ENCODE measurements around the gene PMS1. TPM values are rescaled to one million over a fixed set of nuclear protein-coding genes. Genes with fewer than 3 reads are reported as not detected.

Gene PMS1
- total RNA-seq, 2 donors from 2014 or later, result 7.6 to 27.6 TPM

- Histone ChIP-seq H3K36me3 (peaks cover 5% of the 10 kb centered on the region), H3K4me1 (ENCODE audit: control insufficient read depth in 1 of 2, low read depth in 2 of 2) (no peaks in the 10 kb centered on the region), H3K4me3 (no peak overlapping the region), H3K27me3 (replicated peaks; ENCODE audit: insufficient read depth) (no peaks in the 10 kb centered on the region), H3K27ac (no peak overlapping the region), H3K9me3 (no peaks in the 10 kb centered on the region)
- TF ChIP-seq, protein P1, sequence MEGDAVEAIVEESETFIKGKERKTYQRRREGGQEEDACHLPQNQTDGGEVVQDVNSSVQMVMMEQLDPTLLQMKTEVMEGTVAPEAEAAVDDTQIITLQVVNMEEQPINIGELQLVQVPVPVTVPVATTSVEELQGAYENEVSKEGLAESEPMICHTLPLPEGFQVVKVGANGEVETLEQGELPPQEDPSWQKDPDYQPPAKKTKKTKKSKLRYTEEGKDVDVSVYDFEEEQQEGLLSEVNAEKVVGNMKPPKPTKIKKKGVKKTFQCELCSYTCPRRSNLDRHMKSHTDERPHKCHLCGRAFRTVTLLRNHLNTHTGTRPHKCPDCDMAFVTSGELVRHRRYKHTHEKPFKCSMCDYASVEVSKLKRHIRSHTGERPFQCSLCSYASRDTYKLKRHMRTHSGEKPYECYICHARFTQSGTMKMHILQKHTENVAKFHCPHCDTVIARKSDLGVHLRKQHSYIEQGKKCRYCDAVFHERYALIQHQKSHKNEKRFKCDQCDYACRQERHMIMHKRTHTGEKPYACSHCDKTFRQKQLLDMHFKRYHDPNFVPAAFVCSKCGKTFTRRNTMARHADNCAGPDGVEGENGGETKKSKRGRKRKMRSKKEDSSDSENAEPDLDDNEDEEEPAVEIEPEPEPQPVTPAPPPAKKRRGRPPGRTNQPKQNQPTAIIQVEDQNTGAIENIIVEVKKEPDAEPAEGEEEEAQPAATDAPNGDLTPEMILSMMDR (IDR thresholded peaks at IDR 0.05), result no peak
- ATAC-seq (ENCODE audit: insufficient number of reproducible peaks, low FRiP score, low read depth) (no peak), DNase-seq (ENCODE audit: low spot score) (no peak)
These were observed 14.2 kb downstream of the PMS1 start for GRCh38 chr2:189798312-189799029.

- Histone ChIP-seq H3K27me3 (replicated peaks; ENCODE audit: insufficient read depth) (no peaks in the 10 kb centered on the region), H3K9me3 (no peaks in the 10 kb centered on the region), H3K4me1 (ENCODE audit: control insufficient read depth in 1 of 2, low read depth in 2 of 2) (no peaks in the 10 kb centered on the region), H3K4me3 (no peak overlapping the region), H3K36me3 (peaks cover 2% of the 10 kb centered on the region), H3K27ac (no peak overlapping the region)
- TF ChIP-seq, protein P1 (IDR thresholded peaks at IDR 0.05), result no peak
- ATAC-seq (ENCODE audit: insufficient number of reproducible peaks, low FRiP score, low read depth) (no peak), DNase-seq (ENCODE audit: low spot score) (no peak)
These were observed 14.7 kb downstream of the PMS1 start for GRCh38 chr2:189799030-189799331.

DNA sequence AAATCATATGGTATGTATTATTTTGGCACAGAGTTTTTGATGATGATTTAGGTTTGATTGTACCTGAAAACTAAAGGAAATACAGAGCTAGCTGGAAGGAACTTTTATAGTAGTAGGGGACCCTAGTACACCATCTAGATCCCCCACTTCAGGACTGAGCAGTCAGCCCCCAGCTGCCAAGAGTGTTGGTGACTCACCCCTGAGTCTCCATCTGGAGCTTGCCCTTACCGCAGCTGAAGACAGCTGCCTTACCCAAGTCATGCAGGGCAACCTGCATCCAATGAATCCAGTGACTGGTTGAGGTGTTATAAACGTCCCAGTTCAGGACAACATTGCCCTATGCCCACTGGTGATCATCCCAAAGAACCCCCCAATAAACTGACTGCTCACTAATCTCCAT lies 15.3 kb downstream of the PMS1 start:
- TF ChIP-seq, protein P1 (IDR thresholded peaks at IDR 0.05), result no peak
- Histone ChIP-seq H3K27me3 (replicated peaks; ENCODE audit: insufficient read depth) (no peaks in the 10 kb centered on the region), H3K27ac (no peak overlapping the region), H3K9me3 (no peaks in the 10 kb centered on the region), H3K4me3 (no peak overlapping the region), H3K4me1 (ENCODE audit: control insufficient read depth in 1 of 2, low read depth in 2 of 2) (no peaks in the 10 kb centered on the region), H3K36me3 (no peaks in the 10 kb centered on the region)
- ATAC-seq (ENCODE audit: insufficient number of reproducible peaks, low FRiP score, low read depth), result no peak
- no peak for DNase-seq (ENCODE audit: low spot score)

DNA sequence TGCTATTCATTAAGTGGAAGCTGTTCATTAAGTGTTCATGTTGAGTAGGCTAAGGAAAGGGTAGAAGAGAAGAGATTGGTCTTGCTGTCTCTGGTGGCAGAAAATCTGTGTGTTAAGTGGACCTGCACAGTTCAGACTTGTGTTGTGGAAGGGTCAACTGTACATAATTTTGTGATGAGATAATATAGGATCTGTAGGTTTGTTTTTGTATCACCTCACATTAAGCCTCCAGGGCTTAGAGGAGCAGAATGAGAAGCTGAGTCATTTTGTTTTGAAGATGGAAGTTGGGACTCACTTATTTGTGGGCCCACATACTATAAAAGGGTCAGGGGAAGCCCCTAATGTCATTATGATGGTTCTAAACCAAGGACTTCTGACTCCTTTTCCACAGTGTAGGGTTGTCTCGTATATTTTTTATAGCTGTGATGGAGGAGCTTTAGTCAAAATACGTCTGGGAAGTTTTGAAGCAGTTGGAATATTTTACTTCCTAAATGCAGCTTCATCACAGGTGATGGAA lies 18.2 kb downstream of the PMS1 start:
- no peaks in the 10 kb centered on the region for H3K9me3 ChIP-seq
- TF ChIP-seq, protein P1 (IDR thresholded peaks at IDR 0.05), result no peak
- ATAC-seq (ENCODE audit: insufficient number of reproducible peaks, low FRiP score, low read depth) (no peak), DNase-seq (ENCODE audit: low spot score) (no peak)
- H3K27me3 ChIP-seq (replicated peaks; ENCODE audit: insufficient read depth), result no peaks in the 10 kb centered on the region
- H3K36me3 ChIP-seq, result peaks cover 4% of the 10 kb centered on the region
- no peaks in the 10 kb centered on the region for H3K4me1 ChIP-seq (ENCODE audit: control insufficient read depth in 1 of 2, low read depth in 2 of 2)
- no peak overlapping the region for H3K4me3 ChIP-seq
- no peak overlapping the region for H3K27ac ChIP-seq

- ATAC-seq (ENCODE audit: insufficient number of reproducible peaks, low FRiP score, low read depth) (no peak), DNase-seq (ENCODE audit: low spot score) (no peak)
- Histone ChIP-seq H3K27me3 (replicated peaks; ENCODE audit: insufficient read depth) (no peaks in the 10 kb centered on the region), H3K9me3 (no peaks in the 10 kb centered on the region), H3K27ac (no peak overlapping the region), H3K36me3 (peaks cover 4% of the 10 kb centered on the region), H3K4me3 (no peak overlapping the region), H3K4me1 (ENCODE audit: control insufficient read depth in 1 of 2, low read depth in 2 of 2) (no peaks in the 10 kb centered on the region)
- TF ChIP-seq, protein P1 (IDR thresholded peaks at IDR 0.05), result no peak
These were observed 19.2 kb downstream of the PMS1 start for GRCh38 chr2:189803431-189803830.
